Activated naive CD8-positive, alpha-beta T cell treated with anti-CD3 and anti-CD28 coated beads for 36 hours (primary cell): Measurements from ENCODE around the gene PRKAG2. TPM values are rescaled to one million over a fixed set of nuclear protein-coding genes. Genes with fewer than 3 reads are reported as not detected.

ENCODE experiments used
- DNase-seq: peaks from one replicate; pipeline ENCODE4 v3.0.0; 2021
- H3K27ac Mint-ChIP-seq: one replicate; pipeline ENCODE4 v1.8.0; 2022; ENCODE audit warnings: mild to moderate bottlenecking, moderate library complexity, mixed read lengths
- H3K27me3 Mint-ChIP-seq: one replicate; pipeline ENCODE4 v1.8.0; 2022; ENCODE audit warnings: mild to moderate bottlenecking, mixed read lengths
- H3K36me3 Mint-ChIP-seq: one replicate; pipeline ENCODE4 v1.8.0; 2021; ENCODE audit warnings: mild to moderate bottlenecking, mixed read lengths
- H3K4me1 Mint-ChIP-seq: one replicate; pipeline ENCODE4 v1.8.0; 2021; ENCODE audit warnings: mixed read lengths
- H3K4me3 Mint-ChIP-seq: one replicate; pipeline ENCODE4 v1.8.0; 2022; ENCODE audit warnings: mild to moderate bottlenecking, moderate library complexity, mixed read lengths
- H3K9me3 Mint-ChIP-seq: one replicate; pipeline ENCODE4 v1.8.0; 2022; ENCODE audit warnings: mixed read lengths
- total RNA-seq, 2 experiments: library from RNA; stranded (reverse); gene quantifications; one replicate each; pipeline ENCODE4 v1.2.3, GENCODE V29; 2021

PRKAG2 gene
- total RNA-seq, 2 experiments from 2014 or later, result 18.7 to 19.4 TPM

GRCh38 chr7:151821806-151822540 is 54.9 kb downstream of the PRKAG2 start:
- Mint-ChIP-seq H3K4me1 (peaks cover 6% of the 10 kb centered on the region), H3K9me3 (no peaks in the 10 kb centered on the region), H3K36me3 (no peaks in the 10 kb centered on the region), H3K27ac (no peak overlapping the region), H3K4me3 (no peak overlapping the region), H3K27me3 (no peaks in the 10 kb centered on the region)
- no peak for DNase-seq

DNA sequence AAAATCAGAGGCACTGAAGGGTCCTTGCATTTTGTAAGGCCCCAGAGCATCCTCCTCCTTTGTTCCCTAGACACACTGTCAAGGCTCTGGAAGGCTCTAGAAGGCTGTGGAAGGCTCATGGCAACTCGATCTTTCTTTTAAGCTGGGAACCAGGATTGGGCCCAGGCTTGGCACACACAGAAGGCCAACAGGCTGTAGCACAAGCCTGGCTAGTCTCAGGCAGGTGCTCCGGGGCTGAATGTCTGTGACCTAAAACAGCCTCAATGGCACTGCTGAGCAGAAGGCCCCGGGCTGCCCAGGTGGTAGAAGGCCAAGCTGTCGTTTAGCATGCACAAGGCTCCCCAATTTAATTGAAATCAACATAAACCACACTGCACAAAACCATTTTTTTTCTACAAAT is 55.7 kb downstream of the PRKAG2 start:
- Mint-ChIP-seq H3K4me3 (no peak overlapping the region), H3K9me3 (no peaks in the 10 kb centered on the region), H3K27me3 (no peaks in the 10 kb centered on the region), H3K36me3 (no peaks in the 10 kb centered on the region), H3K4me1 (peaks cover 6% of the 10 kb centered on the region), H3K27ac (no peak overlapping the region)
- DNase-seq, result no peak

DNA sequence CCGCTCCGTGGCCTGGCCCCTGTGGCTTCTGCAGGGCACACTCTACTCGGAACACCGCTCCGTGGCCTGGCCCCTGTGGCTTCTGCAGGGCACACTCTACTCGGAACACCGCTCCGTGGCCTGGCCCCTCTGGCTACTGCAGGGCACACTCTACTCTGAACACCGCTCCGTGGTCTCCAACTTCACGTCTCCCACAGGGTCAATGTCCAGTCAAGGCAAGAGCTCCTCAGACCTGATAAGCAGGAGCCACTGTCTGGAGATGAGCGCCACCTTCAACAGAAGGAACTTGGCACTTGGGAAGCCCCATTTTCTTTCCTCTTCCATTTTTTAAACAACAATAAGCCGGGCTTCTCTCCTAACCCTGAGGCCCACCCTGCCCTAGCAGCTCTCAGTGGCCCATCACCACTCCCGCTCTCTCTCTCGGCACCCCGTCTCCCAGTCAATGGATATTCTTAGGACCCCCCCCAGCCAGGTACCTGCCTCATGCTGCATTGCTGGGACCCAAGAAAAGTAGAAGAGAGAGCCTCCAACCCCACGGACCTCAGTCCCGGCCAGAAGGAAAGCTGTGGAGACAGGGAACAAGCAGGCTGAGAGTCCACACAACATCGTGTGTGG is 56.3 kb downstream of the PRKAG2 start:
- Mint-ChIP-seq H3K4me1 (peaks cover 6% of the 10 kb centered on the region), H3K27ac (no peak overlapping the region)

DNA sequence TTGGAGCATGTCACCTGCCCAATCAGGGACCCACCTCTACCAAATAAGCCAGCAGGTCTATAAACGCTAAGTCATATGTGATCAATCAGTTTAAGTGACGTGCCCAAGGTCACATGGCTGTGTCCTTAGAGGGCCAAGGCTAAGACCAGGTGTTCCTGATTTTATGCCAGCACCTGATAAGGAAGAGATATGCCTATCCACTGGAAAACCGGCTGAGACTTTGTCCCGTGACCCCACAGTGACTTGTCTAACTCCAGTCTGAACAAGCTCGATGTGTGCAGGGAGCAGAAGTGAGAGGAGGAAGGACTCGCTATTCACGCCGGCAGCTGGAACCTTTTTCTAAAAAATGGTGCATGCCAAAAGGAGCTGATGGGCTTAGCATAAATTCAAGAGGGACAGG is 57.0 kb downstream of the PRKAG2 start:
- Mint-ChIP-seq H3K27me3 (no peaks in the 10 kb centered on the region), H3K36me3 (no peaks in the 10 kb centered on the region), H3K4me3 (no peak overlapping the region), H3K9me3 (no peaks in the 10 kb centered on the region), H3K27ac (no peak overlapping the region), H3K4me1 (peaks cover 7% of the 10 kb centered on the region)
- no peak for DNase-seq

More for the DNA sequence above, 56.3 kb downstream of the PRKAG2 start:
- H3K4me3 Mint-ChIP-seq, result no peak overlapping the region
- H3K36me3 Mint-ChIP-seq, result no peaks in the 10 kb centered on the region
- no peak for DNase-seq
- no peaks in the 10 kb centered on the region for H3K9me3 Mint-ChIP-seq
- H3K27me3 Mint-ChIP-seq, result no peaks in the 10 kb centered on the region

GRCh38 chr7:151818674-151819519 is 58.0 kb downstream of the PRKAG2 start:
- Mint-ChIP-seq H3K27me3 (no peaks in the 10 kb centered on the region), H3K9me3 (no peaks in the 10 kb centered on the region), H3K36me3 (no peaks in the 10 kb centered on the region), H3K4me3 (no peak overlapping the region), H3K27ac (no peak overlapping the region), H3K4me1 (peaks cover 8% of the 10 kb centered on the region)
- no peak for DNase-seq

- H3K4me3 Mint-ChIP-seq, result no peak overlapping the region
- H3K36me3 Mint-ChIP-seq, result no peaks in the 10 kb centered on the region
- H3K27me3 Mint-ChIP-seq, result no peaks in the 10 kb centered on the region
- no peak for DNase-seq
- H3K4me1 Mint-ChIP-seq, result peaks cover 13% of the 10 kb centered on the region
- H3K9me3 Mint-ChIP-seq, result no peaks in the 10 kb centered on the region
- H3K27ac Mint-ChIP-seq, result no peak overlapping the region
Measured at GRCh38 chr7:151817981-151818673, 58.8 kb downstream of the PRKAG2 start.

DNA sequence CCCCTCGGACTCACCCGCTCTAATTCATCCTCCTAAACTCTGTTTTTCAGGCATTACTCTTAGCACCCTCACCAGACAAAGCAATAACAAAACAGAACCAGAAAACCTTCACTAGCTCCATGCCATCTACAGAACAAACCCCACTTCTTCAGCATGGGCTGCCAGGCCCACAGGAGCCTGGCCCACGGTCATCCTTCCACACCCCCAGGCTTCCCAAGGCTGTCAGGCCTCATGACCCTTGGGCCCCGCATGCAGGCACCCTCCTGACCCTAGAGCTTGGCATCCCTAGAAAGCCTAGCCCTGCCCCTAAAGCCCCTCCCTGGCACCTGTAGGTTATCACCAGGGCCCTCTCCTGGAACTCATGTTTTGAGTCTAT is 59.6 kb downstream of the PRKAG2 start:
- H3K36me3 Mint-ChIP-seq, result no peaks in the 10 kb centered on the region
- no peak overlapping the region for H3K27ac Mint-ChIP-seq
- H3K27me3 Mint-ChIP-seq, result no peaks in the 10 kb centered on the region
- DNase-seq, result no peak
- H3K4me3 Mint-ChIP-seq, result no peak overlapping the region
- H3K9me3 Mint-ChIP-seq, result no peaks in the 10 kb centered on the region
- H3K4me1 Mint-ChIP-seq, result peaks cover 15% of the 10 kb centered on the region

GRCh38 chr7:151816562-151817314 is 60.2 kb downstream of the PRKAG2 start:
- Mint-ChIP-seq H3K27me3 (no peaks in the 10 kb centered on the region), H3K4me3 (no peak overlapping the region), H3K9me3 (no peaks in the 10 kb centered on the region), H3K27ac (no peak overlapping the region), H3K36me3 (no peaks in the 10 kb centered on the region), H3K4me1 (peaks cover 15% of the 10 kb centered on the region)
- no peak for DNase-seq

DNA sequence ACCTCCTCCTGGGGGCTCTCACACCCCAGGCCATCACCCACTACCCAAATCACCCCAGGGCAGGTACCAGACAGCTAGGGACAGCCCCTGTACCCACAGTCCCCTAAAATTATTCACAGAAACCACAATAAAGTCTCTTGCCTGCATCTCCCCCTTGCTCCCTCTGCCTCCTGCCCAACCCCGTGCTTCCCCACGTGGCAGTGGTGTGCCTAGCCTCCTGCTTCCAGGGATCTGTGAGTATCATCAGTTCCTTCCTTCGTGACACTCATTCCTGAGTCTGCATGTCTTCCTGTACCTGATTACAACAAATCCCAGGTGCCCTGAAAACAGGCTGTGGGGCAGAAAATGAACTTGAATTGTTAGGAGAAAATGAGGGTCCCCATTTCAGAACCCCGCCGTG is 61.5 kb downstream of the PRKAG2 start:
- no peaks in the 10 kb centered on the region for H3K27me3 Mint-ChIP-seq
- no peak overlapping the region for H3K4me3 Mint-ChIP-seq
- H3K4me1 Mint-ChIP-seq, result peaks cover 15% of the 10 kb centered on the region
- no peak for DNase-seq
- H3K36me3 Mint-ChIP-seq, result no peaks in the 10 kb centered on the region
- H3K9me3 Mint-ChIP-seq, result no peaks in the 10 kb centered on the region
- H3K27ac Mint-ChIP-seq, result no peak overlapping the region

- H3K4me1 Mint-ChIP-seq, result peaks cover 15% of the 10 kb centered on the region
- no peak overlapping the region for H3K27ac Mint-ChIP-seq
- no peaks in the 10 kb centered on the region for H3K9me3 Mint-ChIP-seq
- DNase-seq, result no peak
- no peaks in the 10 kb centered on the region for H3K27me3 Mint-ChIP-seq
- no peaks in the 10 kb centered on the region for H3K36me3 Mint-ChIP-seq
- no peak overlapping the region for H3K4me3 Mint-ChIP-seq
Measured at GRCh38 chr7:151814400-151815009, 62.4 kb downstream of the PRKAG2 start.

DNA sequence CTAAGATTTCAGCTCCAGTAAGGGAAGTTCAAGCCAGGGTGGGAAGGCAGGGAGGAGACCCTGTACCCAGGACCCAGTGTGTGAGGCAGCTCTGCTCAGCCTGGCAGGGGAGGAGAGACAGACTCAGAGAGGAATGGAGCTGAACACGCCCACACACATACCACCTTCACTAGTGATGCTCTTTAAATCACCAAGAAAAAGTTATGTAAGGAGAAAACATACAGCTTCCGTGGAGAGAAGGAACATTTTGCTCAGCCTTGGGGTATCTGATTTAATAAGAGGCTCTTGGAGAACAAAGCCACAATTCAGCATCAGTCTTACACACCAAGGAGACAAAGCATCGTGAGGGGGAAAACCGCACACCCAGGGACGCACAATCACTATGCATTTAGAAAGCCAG is 62.9 kb downstream of the PRKAG2 start:
- H3K4me3 Mint-ChIP-seq, result no peak overlapping the region
- no peaks in the 10 kb centered on the region for H3K27me3 Mint-ChIP-seq
- no peaks in the 10 kb centered on the region for H3K9me3 Mint-ChIP-seq
- H3K4me1 Mint-ChIP-seq, result peaks cover 15% of the 10 kb centered on the region
- H3K36me3 Mint-ChIP-seq, result no peaks in the 10 kb centered on the region
- no peak for DNase-seq
- no peak overlapping the region for H3K27ac Mint-ChIP-seq

GRCh38 chr7:151813445-151813844 is 63.5 kb downstream of the PRKAG2 start:
- Mint-ChIP-seq H3K9me3 (no peaks in the 10 kb centered on the region), H3K4me1 (peaks cover 15% of the 10 kb centered on the region), H3K27me3 (no peaks in the 10 kb centered on the region), H3K4me3 (no peak overlapping the region), H3K27ac (no peak overlapping the region), H3K36me3 (no peaks in the 10 kb centered on the region)
- no peak for DNase-seq

DNA sequence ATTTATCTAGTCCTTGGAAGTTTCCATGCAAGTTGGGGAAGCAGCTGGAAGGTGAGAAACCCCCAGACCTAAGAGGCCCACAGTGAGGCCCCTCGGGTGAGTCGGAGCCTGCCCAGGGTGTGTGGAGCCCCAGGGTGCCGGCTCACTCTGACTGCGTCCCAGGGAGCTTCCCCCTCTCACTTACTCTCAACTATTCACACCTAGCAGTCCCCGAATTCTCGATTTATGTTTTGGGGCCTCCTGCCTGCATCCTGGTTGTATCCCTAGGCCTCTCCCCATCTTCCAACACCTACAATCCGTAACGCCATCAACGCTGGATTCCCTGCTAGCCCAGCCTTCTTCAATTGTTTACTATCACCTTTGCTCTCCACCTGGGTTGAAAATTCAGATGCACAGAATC is 63.9 kb downstream of the PRKAG2 start:
- Mint-ChIP-seq H3K36me3 (no peaks in the 10 kb centered on the region), H3K4me3 (no peak overlapping the region), H3K9me3 (no peaks in the 10 kb centered on the region), H3K27me3 (no peaks in the 10 kb centered on the region), H3K4me1 (peaks cover 15% of the 10 kb centered on the region), H3K27ac (no peak overlapping the region)
- no peak for DNase-seq
